Body of pancreas (tissue), 4 donors: ENCODE results near the gene OGFOD3.

Experiments
- POLR2A ChIP-seq, 3 donors: fragments of 450-650 bp; IDR thresholded peaks; one replicate each; pipeline ENCODE4 v1.6.1; 2016; ENCODE audit warnings: antibody characterized with exemption in 3 of 3, mild to moderate bottlenecking in 2 of 3
- TF ChIP-seq, protein P1 (sequence below), 7 experiments: fragments of 450-650 bp in 4 of 7; fragments of 200-600 bp in 3 of 7; sonication (generic) in 3 of 7; IDR thresholded peaks; one replicate each; pipeline ENCODE4 v1.5.1; 2016 to 2019; ENCODE audit warnings: antibody characterized with exemption in 7 of 7

DNA sequence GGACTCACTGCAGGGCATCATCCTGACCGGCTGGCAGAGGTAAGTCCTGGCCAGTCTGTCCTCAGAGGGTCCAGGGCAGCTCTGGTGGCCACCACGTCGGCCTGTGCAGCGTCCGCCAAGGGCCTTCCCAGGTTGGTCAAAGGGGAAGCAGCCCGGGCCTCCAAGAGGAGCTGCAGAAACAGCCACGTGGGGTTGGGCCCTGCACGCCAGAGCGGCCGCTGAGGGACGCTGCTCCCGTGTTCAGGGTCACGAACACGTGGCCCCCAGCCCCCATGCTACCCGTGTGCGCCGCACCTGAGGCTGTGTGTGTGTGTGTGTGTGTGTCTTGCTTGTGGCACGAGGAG is 18.9 kb upstream of the OGFOD3 start:
- TF ChIP-seq POLR2A (IDR thresholded peaks at IDR 0.05): no peak
- TF ChIP-seq, protein P1, sequence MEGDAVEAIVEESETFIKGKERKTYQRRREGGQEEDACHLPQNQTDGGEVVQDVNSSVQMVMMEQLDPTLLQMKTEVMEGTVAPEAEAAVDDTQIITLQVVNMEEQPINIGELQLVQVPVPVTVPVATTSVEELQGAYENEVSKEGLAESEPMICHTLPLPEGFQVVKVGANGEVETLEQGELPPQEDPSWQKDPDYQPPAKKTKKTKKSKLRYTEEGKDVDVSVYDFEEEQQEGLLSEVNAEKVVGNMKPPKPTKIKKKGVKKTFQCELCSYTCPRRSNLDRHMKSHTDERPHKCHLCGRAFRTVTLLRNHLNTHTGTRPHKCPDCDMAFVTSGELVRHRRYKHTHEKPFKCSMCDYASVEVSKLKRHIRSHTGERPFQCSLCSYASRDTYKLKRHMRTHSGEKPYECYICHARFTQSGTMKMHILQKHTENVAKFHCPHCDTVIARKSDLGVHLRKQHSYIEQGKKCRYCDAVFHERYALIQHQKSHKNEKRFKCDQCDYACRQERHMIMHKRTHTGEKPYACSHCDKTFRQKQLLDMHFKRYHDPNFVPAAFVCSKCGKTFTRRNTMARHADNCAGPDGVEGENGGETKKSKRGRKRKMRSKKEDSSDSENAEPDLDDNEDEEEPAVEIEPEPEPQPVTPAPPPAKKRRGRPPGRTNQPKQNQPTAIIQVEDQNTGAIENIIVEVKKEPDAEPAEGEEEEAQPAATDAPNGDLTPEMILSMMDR (IDR thresholded peaks at IDR 0.05): no peak
